H1 (cell line): ENCODE results near the gene LRRC43. TPM values are rescaled to one million over a fixed set of nuclear protein-coding genes. Genes with fewer than 3 reads are reported as not detected.

ENCODE experiments used
- EGR1 ChIP-seq: IDR thresholded peaks from 2 replicates; pipeline ENCODE4 v1.6.1; 2011; ENCODE audit warnings: low read depth, low read length, borderline replicate concordance
- NRF1 ChIP-seq: IDR thresholded peaks from 2 replicates; pipeline ENCODE4 v1.6.1; 2011; ENCODE audit warnings: mild to moderate bottlenecking, low read depth, low read length, improper control_type of control experiment
- USF2 ChIP-seq: IDR thresholded peaks from 2 replicates; pipeline ENCODE4 v1.6.1; 2011; ENCODE audit warnings: low read length, improper control_type of control experiment
- polyA plus RNA-seq, 7 experiments: library from polyadenylated mRNA; depleted of rRNA in 3 of 7; stranded (reverse) in 5 of 7; unstranded in 2 of 7; fragments of >200 nt in 5 of 7; fragments of 200-250 nt in 2 of 7; gene quantifications; 1 replicate in 5 of 7; 2 replicates in 1 of 7; 4 replicates in 1 of 7; pipeline versions ENCODE4 v1.2.1 to v1.2.3, GENCODE V29; 2011 to 2013; ENCODE audit warnings: missing spikeins in 2 of 7, mixed read lengths in 2 of 7
- total RNA-seq: library from RNA; stranded (reverse); fragmentation: NEBNext Ultra II Directional; extraction: Animal tissue kit (Norgen Biotek cat#: 25700); gene quantifications from 2 replicates; pipeline ENCODE4 v1.2.1, GENCODE V29; 2021

LRRC43 gene
- total and polyA plus RNA-seq, 2 of the 8 experiments (the other 6 are each of a cell fraction or from before 2014, with no cell fraction given): 0.35 to 0.44 TPM

GRCh38 chr12:122166422-122167349, 16.2 kb upstream of the LRRC43 start (continued):
- no peak for TF ChIP-seq EGR1
- no peak for TF ChIP-seq NRF1
- TF ChIP-seq USF2: no peak
